Upper lobe of right lung (tissue), 1 donor: ENCODE data around the gene NPY5R. TPM values are rescaled to one million over a fixed set of nuclear protein-coding genes. Genes with fewer than 3 reads are reported as not detected.

Experiments used
- ATAC-seq: fragments of 200-7000 bp; cut with Tn5 transposase; one replicate; pipeline ENCODE4 v1.9.1; 2020; ENCODE audit warnings: mild to moderate bottlenecking, moderate library complexity
- DNase-seq: peaks from one replicate; pipeline ENCODE4 v3.0.0-alpha.2; 2020
- H3K27ac ChIP-seq: fragments of 200-600 bp; one replicate; pipeline ENCODE4 v1.8.0; 2022
- H3K27me3 ChIP-seq: fragments of 200-600 bp; one replicate; pipeline ENCODE4 v1.8.0; 2022; ENCODE audit warnings: mild to moderate bottlenecking
- H3K36me3 ChIP-seq: fragments of 200-600 bp; one replicate; pipeline ENCODE4 v1.8.0; 2022
- H3K4me1 ChIP-seq: fragments of 200-600 bp; one replicate; pipeline ENCODE4 v1.8.0; 2022
- H3K4me3 ChIP-seq: fragments of 200-600 bp; one replicate; pipeline ENCODE4 v1.8.0; 2022; ENCODE audit warnings: mild to moderate bottlenecking
- H3K9me3 ChIP-seq: fragments of 200-600 bp; one replicate; pipeline ENCODE4 v1.8.0; 2022
- CTCF ChIP-seq: fragments of 200-600 bp; IDR thresholded peaks from one replicate; pipeline ENCODE4 v1.8.0; 2022; ENCODE audit warnings: antibody characterized with exemption
- intact Hi-C: fragments of 100-400 bp; cut with DNase I; formaldehyde crosslinking; loops from one replicate; pipeline ENCODE4 v1.11.0; 2022
- long read RNA-seq: library from polyadenylated mRNA; unstranded; transcript quantifications from one replicate; pipeline ENCODE4 v2.0.0, GENCODE V29; 2021
- total RNA-seq: library from RNA; stranded (reverse); fragmentation: NEBNext Ultra II Directional; extraction: Animal tissue kit (Norgen Biotek cat#: 25700); gene quantifications from one replicate; pipeline ENCODE4 v1.2.1, GENCODE V29; 2021
- donor health status: DM: no; HTN: yes; CAD: no; lungs with severe emphysema.

Gene NPY5R
- 0.38 TPM for total RNA-seq
- long read RNA-seq = 0 reads

DNA sequence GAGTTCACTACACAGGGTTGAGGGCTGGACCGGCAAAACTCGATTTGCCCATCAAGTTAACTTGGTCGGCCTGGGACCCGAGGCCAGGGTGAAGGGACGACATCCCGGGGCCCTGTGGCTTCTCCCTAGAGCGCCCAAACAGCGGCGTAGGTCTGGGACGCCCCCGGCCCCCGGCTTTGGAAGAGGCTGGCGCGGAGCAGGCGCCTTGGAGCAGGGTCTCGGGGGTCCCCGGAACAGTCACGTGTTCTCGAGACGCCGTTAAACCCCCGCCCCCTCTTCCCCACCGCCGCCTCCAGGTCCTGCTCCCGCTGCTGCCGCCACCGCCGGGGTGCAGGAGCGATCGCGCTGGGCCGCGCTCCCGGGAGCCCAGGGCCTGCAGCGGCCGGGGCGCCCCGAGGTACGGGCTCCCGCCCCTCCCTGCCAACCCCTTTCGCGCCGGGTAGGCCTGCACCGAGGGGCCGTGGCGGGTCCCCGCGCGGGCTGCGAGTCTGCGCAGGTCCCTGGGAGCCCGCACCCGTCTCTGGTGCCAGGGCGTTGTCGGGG is at the start of gene NPY5R:
Gene NPY5R (plus strand): TSS at position 289 of the 543 bp plus-strand sequence. CDS start 6,382 bp downstream, outside the sequence.
- no peak within 1 kb of the TSS for H3K27ac ChIP-seq
- H3K9me3 ChIP-seq = no peaks in the 10 kb centered on the region
- no peak for DNase-seq
- no peaks in the 10 kb centered on the region for H3K36me3 ChIP-seq
- peaks cover 53% of the 10 kb centered on the region for H3K27me3 ChIP-seq
- no peaks in the 10 kb centered on the region for H3K4me1 ChIP-seq
- intact Hi-C loops = no loop called here
- no peak for TF ChIP-seq CTCF
- peak within 1 kb of the TSS; percentile 36 for H3K4me3 ChIP-seq
- peak; percentile 66 for ATAC-seq

- DNase-seq = no peak
- no peak for ATAC-seq
- Histone ChIP-seq H3K4me3 (no peak overlapping the region), H3K27ac (no peak overlapping the region), H3K4me1 (no peaks in the 10 kb centered on the region), H3K36me3 (no peaks in the 10 kb centered on the region), H3K27me3 (no peaks in the 10 kb centered on the region), H3K9me3 (no peaks in the 10 kb centered on the region)
- TF ChIP-seq CTCF = no peak
- intact Hi-C loops = no loop called here
Measured at GRCh38 chr4:163295138-163295537, 48.6 kb upstream of the NPY5R start.

DNA sequence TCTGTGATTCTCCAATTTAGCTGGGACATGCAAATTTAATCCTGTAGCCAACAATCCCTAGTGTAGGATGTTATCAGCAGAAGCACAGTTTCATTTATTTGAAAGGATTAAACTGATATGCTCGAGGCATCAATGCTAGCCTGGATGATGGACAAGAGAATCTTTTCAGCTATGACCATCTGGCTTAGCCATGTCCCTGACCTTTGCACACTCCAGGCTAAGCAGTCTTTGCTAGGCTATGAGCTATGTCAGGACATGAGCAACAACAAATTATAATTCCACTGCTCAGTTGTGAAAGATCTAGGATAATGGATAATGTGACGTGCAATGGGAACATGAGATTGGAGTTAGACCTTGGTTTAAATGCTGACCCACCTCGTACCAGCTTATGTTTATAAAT is 43.2 kb upstream of the NPY5R start:
- Histone ChIP-seq H3K27me3 (no peaks in the 10 kb centered on the region), H3K4me1 (no peaks in the 10 kb centered on the region), H3K27ac (no peak overlapping the region), H3K4me3 (no peak overlapping the region), H3K9me3 (no peaks in the 10 kb centered on the region), H3K36me3 (no peaks in the 10 kb centered on the region)
- DNase-seq (no peak), ATAC-seq (no peak)
- no peak for TF ChIP-seq CTCF
- intact Hi-C loops = no loop called here

DNA sequence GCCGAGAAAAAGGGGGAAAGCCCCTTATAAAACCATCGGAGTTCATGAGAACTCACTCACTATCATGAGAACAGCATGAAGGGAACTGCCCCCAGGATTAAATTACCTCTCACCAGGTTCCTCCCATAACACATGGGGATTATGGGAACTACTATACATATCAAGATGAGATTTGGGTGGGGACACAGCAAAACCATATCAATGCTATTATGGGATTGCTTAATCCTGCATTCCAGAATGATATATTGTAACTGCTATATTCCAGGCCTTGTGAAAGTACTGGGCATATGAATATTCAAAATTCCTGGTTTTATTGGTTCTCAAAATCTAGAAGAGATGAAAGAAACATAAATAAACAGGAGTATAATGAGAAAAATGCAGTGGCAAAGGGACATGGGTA is 40.6 kb upstream of the NPY5R start:
- Histone ChIP-seq H3K27me3 (no peaks in the 10 kb centered on the region), H3K4me3 (no peak overlapping the region), H3K4me1 (no peaks in the 10 kb centered on the region), H3K36me3 (no peaks in the 10 kb centered on the region), H3K27ac (no peak overlapping the region), H3K9me3 (no peaks in the 10 kb centered on the region)
- ATAC-seq (no peak), DNase-seq (no peak)
- intact Hi-C loops = no loop called here
- no peak for TF ChIP-seq CTCF

DNA sequence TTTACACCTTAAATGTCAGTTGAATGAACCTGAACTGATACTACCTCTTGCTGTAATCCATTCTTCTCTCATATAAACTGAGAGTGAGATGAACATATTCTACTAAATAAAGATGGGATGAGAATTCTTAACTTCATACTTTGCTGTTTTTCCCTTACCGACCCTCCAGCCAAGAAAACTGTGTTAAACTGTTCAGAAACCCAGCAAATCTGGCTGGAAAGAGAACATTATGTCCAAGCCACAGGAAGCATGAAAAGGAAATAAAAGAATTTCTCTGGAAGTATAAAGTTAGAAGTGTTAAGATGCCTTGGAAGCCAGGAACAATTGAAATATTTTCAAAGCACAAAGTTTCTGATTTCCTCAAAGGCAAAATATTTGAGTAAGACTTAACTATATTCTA is 34.2 kb upstream of the NPY5R start:
- DNase-seq (no peak), ATAC-seq (no peak)
- Histone ChIP-seq H3K4me1 (no peaks in the 10 kb centered on the region), H3K27ac (no peak overlapping the region), H3K27me3 (no peaks in the 10 kb centered on the region), H3K36me3 (no peaks in the 10 kb centered on the region), H3K4me3 (no peak overlapping the region), H3K9me3 (no peaks in the 10 kb centered on the region)
- no peak for TF ChIP-seq CTCF
- intact Hi-C loops = no loop called here

DNA sequence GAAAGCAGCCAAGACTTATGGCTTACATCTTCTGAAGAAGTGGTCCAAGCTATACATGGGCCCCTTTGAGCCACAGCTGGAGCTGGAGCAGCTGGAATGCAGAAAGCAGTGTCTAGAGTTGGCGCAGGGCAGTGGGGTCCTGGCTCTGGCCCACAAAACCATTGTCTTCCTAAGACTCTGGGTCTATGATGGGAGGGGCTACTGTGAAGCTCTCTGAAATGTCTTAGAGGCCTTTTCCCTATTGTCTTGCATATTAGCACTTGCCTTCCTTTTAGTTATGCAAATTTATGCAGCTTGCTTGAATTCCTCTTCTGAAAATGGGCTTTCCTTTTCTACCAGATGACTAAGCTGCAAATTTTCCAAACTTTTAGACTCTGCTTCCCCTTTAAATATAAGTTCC is 26.6 kb upstream of the NPY5R start:
- DNase-seq = no peak
- intact Hi-C loops = no loop called here
- Histone ChIP-seq H3K36me3 (no peaks in the 10 kb centered on the region), H3K4me1 (no peaks in the 10 kb centered on the region), H3K4me3 (no peak overlapping the region), H3K9me3 (peaks cover 4% of the 10 kb centered on the region), H3K27ac (no peak overlapping the region), H3K27me3 (no peaks in the 10 kb centered on the region)
- TF ChIP-seq CTCF = no peak
- ATAC-seq = no peak
